ENCODE results near the gene TRIP11.

GRCh38 chr14:91963465-91963864 lies 76.4 kb downstream of the TRIP11 start:
- TF ChIP-seq POLR2A (IDR thresholded peaks at IDR 0.05) = no peak
- TF ChIP-seq, protein P1, sequence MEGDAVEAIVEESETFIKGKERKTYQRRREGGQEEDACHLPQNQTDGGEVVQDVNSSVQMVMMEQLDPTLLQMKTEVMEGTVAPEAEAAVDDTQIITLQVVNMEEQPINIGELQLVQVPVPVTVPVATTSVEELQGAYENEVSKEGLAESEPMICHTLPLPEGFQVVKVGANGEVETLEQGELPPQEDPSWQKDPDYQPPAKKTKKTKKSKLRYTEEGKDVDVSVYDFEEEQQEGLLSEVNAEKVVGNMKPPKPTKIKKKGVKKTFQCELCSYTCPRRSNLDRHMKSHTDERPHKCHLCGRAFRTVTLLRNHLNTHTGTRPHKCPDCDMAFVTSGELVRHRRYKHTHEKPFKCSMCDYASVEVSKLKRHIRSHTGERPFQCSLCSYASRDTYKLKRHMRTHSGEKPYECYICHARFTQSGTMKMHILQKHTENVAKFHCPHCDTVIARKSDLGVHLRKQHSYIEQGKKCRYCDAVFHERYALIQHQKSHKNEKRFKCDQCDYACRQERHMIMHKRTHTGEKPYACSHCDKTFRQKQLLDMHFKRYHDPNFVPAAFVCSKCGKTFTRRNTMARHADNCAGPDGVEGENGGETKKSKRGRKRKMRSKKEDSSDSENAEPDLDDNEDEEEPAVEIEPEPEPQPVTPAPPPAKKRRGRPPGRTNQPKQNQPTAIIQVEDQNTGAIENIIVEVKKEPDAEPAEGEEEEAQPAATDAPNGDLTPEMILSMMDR (IDR thresholded peaks at IDR 0.05) = no peak

All from esophagus squamous epithelium (tissue), 4 donors.